Measurements from ENCODE around the gene GAR1.
"Not testable (repeated sequence)": the region's sequence is repeated elsewhere in the genome, so short reads cannot be mapped to it uniquely, and the experiment has no call there.

The GAR1 gene

GRCh38 chr4:109833756-109834155 lies 18.2 kb downstream of the GAR1 start:
- DNase-seq (ENCODE audit: low read depth) = no peak
- H3K4me3 ChIP-seq (ENCODE audit: low read depth, low read length) = no peak overlapping the region

- no peak overlapping the region for H3K4me3 ChIP-seq (ENCODE audit: low read depth, low read length)
- DNase-seq (ENCODE audit: low read depth) = no peak
Observed at GRCh38 chr4:109836985-109837384, 21.4 kb downstream of the GAR1 start.

GRCh38 chr4:109846395-109847098 lies 31.0 kb downstream of the GAR1 start:
- no peak for DNase-seq (ENCODE audit: low read depth)

DNA sequence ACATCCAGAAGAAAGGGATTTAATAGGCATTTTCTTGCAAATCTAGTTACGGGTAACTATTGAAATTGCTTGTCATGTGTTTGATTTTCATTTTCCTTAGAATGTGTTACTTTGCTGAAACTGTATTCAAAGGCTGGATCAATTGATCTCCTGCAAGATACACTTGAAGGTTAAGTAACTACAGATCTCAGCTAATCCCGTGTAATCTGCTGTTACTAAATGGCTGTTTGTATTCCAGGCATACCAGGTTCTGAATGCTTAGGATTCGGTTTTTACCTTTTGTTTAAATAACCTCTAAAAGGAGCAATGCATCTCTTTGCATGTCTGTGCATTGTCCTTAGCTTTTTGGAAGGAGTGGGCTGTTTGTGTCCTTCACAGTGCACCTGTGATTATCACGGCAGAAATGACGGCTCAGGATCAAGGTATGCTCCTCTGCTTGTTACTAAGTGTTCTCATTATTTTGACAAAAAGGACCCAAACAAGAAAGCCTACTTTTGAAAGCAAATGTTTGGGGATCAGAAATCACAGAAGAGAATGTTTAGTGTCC lies 32.4 kb downstream of the GAR1 start, which contains the start of gene LRIT3:
LRIT3 (plus strand) TSS at position 212 of the 547 bp plus-strand sequence; CDS start at position 307, 95 bp downstream.
- DNase-seq (ENCODE audit: low read depth) = no peak
- H3K4me3 ChIP-seq (ENCODE audit: low read depth, low read length) = no peak within 1 kb of the TSS

More at GRCh38 chr4:109846395-109847098, 31.0 kb downstream of the GAR1 start:
- no peak overlapping the region for H3K4me3 ChIP-seq (ENCODE audit: low read depth, low read length)

DNA sequence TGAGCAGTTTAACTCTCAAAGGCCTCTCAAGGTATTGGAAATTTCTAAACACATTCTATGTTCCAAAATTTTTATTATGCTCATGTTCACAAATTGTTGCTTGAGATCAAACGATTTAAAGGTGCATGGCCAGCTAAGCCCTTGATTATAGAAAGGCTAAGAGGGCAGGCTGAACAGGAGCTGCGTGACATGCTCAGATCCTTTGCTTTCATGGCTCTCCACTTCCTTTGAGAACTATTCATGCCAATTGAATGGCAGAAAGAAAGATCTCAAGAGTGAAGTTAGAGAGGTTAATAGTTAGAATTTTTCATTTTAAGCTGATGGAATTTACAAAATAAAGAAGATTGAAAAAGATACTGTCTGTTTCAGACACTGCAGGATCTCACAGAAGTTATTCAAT lies 32.9 kb downstream of the GAR1 start:
- DNase-seq (ENCODE audit: low read depth) = no peak
- no peak overlapping the region for H3K4me3 ChIP-seq (ENCODE audit: low read depth, low read length)

GRCh38 chr4:109850601-109851000 lies 35.0 kb downstream of the GAR1 start:
- no peak overlapping the region for H3K4me3 ChIP-seq (ENCODE audit: low read depth, low read length)
- no peak for DNase-seq (ENCODE audit: low read depth)

GRCh38 chr4:109859426-109860300 lies 44.1 kb downstream of the GAR1 start:
- not testable (repeated sequence) for H3K4me3 ChIP-seq (ENCODE audit: low read depth, low read length); DNase-seq (ENCODE audit: low read depth)

DNA sequence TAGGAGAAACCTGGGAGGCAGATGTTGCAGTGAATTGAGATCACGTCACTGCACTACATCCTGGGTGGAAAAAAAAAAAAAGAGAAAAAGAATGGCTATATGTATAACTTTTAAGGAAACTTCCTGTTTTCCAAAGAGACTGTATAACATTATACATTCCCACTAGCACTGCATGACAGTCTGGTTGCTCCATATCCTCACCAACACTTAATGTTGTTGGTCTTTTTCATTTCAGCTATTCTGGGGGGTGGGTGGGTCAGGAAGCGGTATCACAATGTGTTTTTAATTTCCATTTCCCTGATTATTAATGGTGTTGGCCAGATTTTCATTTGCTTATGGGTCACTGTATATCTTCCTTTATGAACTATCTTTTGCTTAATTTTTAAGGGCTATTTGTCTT lies 45.7 kb downstream of the GAR1 start:
- no peak overlapping the region for H3K4me3 ChIP-seq (ENCODE audit: low read depth, low read length)
- no peak for DNase-seq (ENCODE audit: low read depth)

GRCh38 chr4:109861916-109862511 lies 46.5 kb downstream of the GAR1 start:
- H3K4me3 ChIP-seq (ENCODE audit: low read depth, low read length) = no peak overlapping the region
- DNase-seq (ENCODE audit: low read depth) = no peak

DNA sequence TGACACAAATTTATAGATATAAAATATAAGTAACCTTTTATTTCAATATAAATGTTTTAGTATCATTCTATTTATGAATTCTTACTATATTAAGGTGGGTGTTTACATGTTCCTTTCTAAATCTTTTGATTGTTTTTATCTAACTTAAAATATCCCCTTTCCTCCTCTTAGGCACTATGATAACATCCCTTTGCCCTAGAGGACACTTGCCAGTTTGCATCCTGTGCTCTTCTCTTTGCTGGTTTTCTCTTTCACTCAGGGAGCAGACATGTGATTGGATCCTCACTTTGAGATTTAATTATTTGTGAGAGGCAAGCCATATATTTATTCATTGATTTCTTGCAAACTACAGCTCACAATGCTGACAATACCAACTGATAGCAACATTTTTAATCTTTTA lies 48.6 kb downstream of the GAR1 start:
- no peak overlapping the region for H3K4me3 ChIP-seq (ENCODE audit: low read depth, low read length)
- DNase-seq (ENCODE audit: low read depth) = no peak

DNA sequence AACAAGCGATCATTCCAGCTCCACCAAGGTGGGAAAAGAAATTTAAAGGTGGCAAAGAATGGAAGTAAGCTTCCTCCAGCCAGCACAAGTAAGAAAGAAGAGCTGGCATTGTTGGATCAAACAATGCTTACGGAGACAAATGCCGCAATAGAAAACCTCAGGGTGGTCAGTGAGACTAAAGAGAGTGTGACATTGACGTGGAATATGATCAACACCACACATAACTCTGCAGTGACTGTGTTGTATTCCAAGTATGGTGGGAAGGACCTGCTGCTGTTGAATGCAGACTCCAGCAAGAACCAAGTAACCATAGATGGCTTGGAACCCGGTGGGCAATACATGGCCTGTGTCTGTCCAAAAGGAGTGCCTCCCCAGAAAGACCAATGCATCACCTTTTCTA lies 54.5 kb downstream of the GAR1 start:
- no peak overlapping the region for H3K4me3 ChIP-seq (ENCODE audit: low read depth, low read length)
- DNase-seq (ENCODE audit: low read depth) = no peak

DNA sequence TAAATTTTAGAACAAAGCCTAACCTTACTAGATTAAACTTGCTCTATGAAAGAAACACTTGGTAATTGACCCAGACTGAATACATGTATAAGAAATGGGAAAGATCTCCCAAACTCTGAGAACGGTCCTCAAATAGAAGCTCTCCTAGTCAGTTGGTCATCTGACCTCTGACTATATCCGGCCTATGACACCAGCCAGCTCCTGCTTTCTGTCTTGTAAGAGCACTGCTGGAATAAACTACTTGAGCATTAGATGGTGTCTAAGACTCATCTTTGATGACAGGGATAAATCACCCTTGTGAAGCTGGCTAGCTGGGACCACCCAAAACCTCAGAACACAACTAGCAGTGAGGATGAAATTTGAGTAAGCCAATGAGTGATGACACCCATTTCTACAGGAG lies 56.5 kb downstream of the GAR1 start:
- no peak for DNase-seq (ENCODE audit: low read depth)
- H3K4me3 ChIP-seq (ENCODE audit: low read depth, low read length) = no peak overlapping the region

DNA sequence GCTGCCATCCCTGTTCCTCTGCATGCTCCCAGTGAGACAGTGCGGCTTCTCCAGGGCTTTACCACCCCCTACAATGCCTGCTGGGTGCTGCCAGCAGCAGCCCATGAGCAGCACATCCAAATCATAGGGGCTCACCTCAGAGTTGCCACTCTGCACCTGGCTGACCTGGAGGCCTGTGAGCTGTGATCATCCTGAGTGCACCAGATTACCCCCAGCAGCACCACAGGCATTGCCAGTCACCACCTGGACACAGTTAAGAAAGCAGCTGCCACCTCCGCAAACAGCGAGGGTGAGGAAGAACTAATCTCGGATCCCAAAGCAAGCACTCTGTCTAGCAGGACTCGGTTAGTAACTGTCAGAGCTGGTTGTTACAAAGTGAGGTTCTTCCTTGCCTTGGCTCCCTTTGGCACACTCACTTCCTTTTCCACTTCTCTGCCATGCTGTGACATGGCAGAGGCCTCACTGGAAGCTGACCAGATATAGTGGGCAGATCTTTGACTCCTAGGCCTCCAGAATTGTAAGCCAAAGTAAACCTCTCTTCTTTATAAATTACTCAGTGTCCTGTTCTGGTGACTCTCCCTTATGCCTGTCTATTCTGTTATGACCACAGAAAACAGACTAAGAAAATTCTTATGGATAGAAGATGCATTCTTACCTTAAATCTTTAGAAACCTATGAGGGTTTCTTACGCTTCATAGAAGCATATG lies 57.5 kb downstream of the GAR1 start:
- DNase-seq (ENCODE audit: low read depth) = no peak
- H3K4me3 ChIP-seq (ENCODE audit: low read depth, low read length) = no peak overlapping the region

GRCh38 chr4:109873791-109874514 lies 58.4 kb downstream of the GAR1 start:
- peak; percentile 4 for DNase-seq (ENCODE audit: low read depth)
- H3K4me3 ChIP-seq (ENCODE audit: low read depth, low read length) = no peak overlapping the region
